HUES48 (cell line): ENCODE results near the gene GIPC1.
A peak's percentile ranks its signal among the peaks of the same experiment; 100 is the strongest.
"Not testable (repeated sequence)": the region's sequence is repeated elsewhere in the genome, so short reads cannot be mapped to it uniquely, and the experiment has no call there.

Experiments used
- H3K27ac ChIP-seq: one replicate; pipeline ENCODE4 v1.7.0; 2013; ENCODE audit warnings: low read depth, low read length, inconsistent platforms
- H3K27me3 ChIP-seq: 2 replicates; pipeline ENCODE4 v1.6.1; 2013; ENCODE audit warnings: mild to moderate bottlenecking, low read length; ENCODE audit not compliant: control insufficient read depth, insufficient read depth
- H3K36me3 ChIP-seq: 2 replicates; pipeline ENCODE4 v1.6.1; 2013; ENCODE audit warnings: low read length; ENCODE audit not compliant: control insufficient read depth, insufficient read depth
- H3K4me1 ChIP-seq: 2 replicates; pipeline ENCODE4 v1.6.1; 2013; ENCODE audit warnings: mild to moderate bottlenecking, low read length; ENCODE audit not compliant: control insufficient read depth, insufficient read depth
- H3K4me3 ChIP-seq: 2 replicates; pipeline ENCODE4 v1.5.1; 2013; ENCODE audit warnings: mild to moderate bottlenecking, low read depth, low read length
- H3K9ac ChIP-seq: 2 replicates; pipeline ENCODE4 v1.6.1; 2013; ENCODE audit warnings: mild to moderate bottlenecking, low read depth, low read length, moderate library complexity
- H3K9me3 ChIP-seq: 2 replicates; pipeline ENCODE4 v1.6.1; 2013; ENCODE audit warnings: low read length; ENCODE audit not compliant: control insufficient read depth, insufficient read depth

Gene GIPC1, protein sequence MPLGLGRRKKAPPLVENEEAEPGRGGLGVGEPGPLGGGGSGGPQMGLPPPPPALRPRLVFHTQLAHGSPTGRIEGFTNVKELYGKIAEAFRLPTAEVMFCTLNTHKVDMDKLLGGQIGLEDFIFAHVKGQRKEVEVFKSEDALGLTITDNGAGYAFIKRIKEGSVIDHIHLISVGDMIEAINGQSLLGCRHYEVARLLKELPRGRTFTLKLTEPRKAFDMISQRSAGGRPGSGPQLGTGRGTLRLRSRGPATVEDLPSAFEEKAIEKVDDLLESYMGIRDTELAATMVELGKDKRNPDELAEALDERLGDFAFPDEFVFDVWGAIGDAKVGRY

DNA sequence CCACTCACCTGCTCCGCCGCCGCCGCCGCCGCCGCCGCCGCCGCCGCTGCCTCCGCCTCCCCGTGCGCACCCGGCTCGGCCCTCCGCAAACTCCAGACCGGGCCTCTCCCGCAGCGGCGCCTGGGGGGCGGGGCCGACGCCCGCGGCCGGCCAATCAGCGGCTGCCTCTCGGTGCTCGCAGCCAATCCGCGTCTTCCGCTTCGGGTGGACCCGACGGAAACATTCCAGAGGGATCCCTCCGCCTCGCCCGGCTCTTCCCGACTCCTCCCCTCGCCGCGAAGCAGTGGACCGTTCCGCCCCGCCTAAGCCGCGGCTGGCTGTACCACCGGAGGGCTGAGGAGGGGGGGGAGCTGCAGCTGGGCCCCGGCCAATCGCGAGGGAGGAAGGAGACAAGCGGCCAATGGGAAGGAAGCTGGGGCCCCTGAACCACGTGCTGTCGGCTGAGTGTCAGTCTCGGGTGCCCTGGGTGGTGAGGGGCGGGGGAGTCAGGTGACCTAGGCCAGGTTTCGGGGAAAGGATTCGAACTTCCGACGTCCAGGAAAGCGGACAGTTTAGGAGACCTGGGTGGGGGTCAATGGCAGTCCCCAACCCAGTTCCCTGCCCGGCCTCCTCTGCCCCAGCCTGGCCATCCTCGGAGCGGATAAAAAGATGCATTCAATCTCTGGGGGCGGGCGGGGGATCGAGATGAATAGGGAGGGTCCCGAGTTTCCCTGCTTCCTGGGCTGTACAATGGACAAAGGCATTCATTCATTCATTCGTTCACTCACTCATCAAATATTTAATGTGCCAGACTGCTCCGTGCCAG is at the start of gene GIPC1:
TSS of gene GIPC1 (minus strand) at position 99 of the 805 bp plus-strand sequence. CDS start 13,151 bp downstream, outside the sequence.
- H3K27me3 ChIP-seq: no peaks in the 10 kb centered on the region
- H3K4me3 ChIP-seq: peak within 1 kb of the TSS; percentile 85
- H3K27ac ChIP-seq: peak within 1 kb of the TSS; percentile 35
- H3K9me3 ChIP-seq: no peaks in the 10 kb centered on the region
- H3K9ac ChIP-seq: 0 out of 2 replicates have a peak within 1 kb of the TSS, but pooled peaks have one; percentile 40
- peaks cover 4% of the 10 kb centered on the region; the same call in 1 of the 2 replicates for H3K36me3 ChIP-seq
- H3K4me1 ChIP-seq: peaks cover 5% of the 10 kb centered on the region; the same call in 1 of the 2 replicates

DNA sequence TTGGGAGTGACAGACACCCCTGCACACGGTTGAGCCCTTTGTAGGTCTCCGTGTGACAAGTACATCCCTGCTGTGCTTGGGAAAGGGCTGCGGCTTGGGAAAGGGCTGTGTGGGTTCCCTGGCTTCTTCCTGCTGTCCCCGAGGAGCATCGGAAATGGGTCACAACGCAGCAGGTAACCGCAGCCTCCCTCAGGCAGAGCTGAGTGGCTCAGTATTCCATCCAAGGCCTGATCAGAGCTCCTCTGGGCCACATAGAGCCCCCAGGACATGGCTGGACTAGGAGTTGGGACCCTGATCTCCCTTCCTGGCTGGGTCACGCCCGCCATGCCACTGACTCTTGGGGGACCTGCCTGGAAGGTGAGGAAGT is 49.8 kb upstream of the GIPC1 start:
- Histone ChIP-seq H3K9ac (no peak overlapping the region), H3K4me1 (peaks cover 4% of the 10 kb centered on the region; the same call in 1 of the 2 replicates), H3K27me3 (no peaks in the 10 kb centered on the region), H3K27ac (no peak overlapping the region), H3K9me3 (no peaks in the 10 kb centered on the region), H3K36me3 (no peaks in the 10 kb centered on the region), H3K4me3 (no peak overlapping the region)

DNA sequence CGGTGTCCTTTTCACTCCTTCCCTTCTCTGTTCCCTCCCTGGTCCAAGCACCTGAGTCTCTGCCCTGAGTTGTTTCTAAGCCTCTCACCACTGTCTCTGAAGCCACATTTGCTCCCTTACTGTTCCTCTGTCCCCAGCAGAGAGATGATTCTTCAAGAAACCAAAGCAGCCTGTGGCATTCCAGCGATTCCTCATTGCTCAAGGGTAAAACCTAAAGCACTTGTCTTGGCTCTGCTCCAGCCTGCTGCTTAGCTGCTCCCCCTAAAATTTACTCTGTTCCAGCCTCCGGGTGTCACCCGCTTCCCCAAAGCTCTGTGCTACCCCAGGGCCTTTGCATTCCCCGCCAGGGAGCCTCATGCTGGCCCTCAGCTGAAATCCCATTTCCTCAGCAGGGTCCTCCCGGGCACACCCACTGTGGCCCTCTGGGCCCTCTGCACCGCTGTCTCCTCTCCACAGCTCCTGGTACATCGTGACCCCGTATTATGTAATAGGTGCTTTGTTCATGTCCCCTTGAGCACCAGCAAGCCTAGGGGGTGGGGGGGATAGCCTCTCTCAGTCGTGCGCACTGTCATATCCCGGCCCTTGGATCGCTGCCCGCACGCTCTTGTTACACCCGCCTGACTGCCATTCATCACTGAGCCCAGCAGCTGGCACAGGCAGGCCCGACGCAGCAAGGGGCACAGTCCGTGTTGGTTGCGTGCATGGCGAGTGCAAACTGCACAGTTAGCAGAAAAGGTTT is 49.2 kb upstream of the GIPC1 start:
- H3K4me1 ChIP-seq: peaks cover 4% of the 10 kb centered on the region; the same call in 1 of the 2 replicates
- H3K36me3 ChIP-seq: no peaks in the 10 kb centered on the region
- H3K27ac ChIP-seq: no peak overlapping the region
- no peak overlapping the region for H3K4me3 ChIP-seq
- H3K27me3 ChIP-seq: no peaks in the 10 kb centered on the region
- H3K9ac ChIP-seq: no peak overlapping the region
- no peaks in the 10 kb centered on the region for H3K9me3 ChIP-seq

DNA sequence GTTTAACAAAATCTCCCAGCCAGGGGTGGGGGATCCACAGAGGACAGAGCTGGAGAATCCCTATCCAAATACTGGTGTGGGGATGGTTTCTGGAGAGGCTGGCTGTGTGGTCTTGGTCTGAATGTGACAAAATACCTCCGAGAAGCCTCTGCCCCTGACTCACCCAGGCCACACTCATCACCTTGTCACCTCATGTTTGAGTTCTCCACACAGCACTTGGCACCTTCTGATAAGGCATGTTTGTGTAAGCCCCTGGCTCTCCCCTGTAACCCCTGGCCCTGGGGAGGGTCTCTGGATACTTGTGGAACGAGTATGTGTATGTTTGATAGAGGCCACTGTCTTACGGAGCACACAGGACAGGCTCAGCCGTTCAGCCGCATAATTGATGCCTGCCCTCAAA is 48.1 kb upstream of the GIPC1 start:
- no peak overlapping the region for H3K27ac ChIP-seq

DNA sequence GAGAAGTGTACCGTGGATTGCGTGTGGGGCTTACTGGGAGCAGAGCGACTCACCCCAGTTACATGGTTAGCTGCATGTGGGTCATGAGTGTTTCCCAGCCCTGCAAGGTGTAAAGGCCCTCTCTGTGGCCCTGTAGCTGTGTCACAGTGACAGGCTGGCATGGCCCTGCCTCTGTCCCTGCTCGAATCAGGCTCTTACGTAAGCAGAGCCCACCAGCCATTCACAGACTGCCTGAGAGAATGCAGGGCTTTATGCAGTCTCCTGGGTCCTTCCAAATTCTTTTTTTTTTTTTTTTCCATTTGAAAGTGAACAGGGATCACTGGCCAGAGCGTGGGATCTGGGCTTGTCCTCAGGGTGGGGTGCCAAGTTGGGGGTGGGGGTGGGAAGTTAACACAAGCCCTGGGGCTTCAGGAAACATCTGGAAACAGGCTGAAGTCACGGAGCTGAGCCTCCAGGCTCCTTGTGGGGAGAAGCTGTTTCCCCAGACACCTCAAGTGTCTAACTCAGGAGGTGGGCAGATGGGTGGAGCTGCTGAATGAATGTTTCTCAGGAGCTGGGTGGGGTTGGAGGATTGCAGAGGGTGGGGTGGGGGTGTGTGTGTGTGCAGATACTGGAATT is 46.9 kb upstream of the GIPC1 start:
- Histone ChIP-seq H3K4me1 (peaks cover 4% of the 10 kb centered on the region; the same call in 1 of the 2 replicates), H3K27ac (peak overlapping the region; percentile 55)

More for the DNA sequence above, 48.1 kb upstream of the GIPC1 start:
- H3K9ac ChIP-seq: no peak overlapping the region
- no peaks in the 10 kb centered on the region for H3K36me3 ChIP-seq
- H3K4me3 ChIP-seq: no peak overlapping the region
- H3K27me3 ChIP-seq: no peaks in the 10 kb centered on the region
- no peaks in the 10 kb centered on the region for H3K9me3 ChIP-seq
- peaks cover 4% of the 10 kb centered on the region; the same call in 1 of the 2 replicates for H3K4me1 ChIP-seq

DNA sequence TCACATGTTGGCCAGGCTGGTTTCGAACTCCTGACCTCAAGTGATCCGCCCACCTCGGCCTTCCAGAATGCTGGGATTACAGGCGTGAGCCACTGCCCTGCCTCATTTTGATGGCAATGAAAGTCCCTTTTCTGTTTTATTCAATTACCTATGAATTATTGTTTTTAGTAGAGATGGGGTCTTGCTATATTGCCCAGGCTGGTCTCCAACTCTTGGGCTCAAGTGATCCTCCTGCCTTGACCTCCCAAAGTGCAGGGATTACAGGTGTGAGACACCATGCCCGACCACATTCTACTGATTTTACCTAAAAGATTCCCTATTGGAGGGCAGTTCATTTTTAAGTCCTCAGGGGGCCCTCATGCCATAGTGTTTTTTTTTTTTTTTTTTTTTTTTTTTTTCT is 46.1 kb upstream of the GIPC1 start:
- not testable (repeated sequence) for H3K9me3 ChIP-seq, H3K4me3 ChIP-seq, H3K36me3 ChIP-seq, H3K27me3 ChIP-seq, H3K4me1 ChIP-seq, H3K27ac ChIP-seq, H3K9ac ChIP-seq

More for the DNA sequence above, 46.9 kb upstream of the GIPC1 start:
- no peaks in the 10 kb centered on the region for H3K9me3 ChIP-seq
- no peaks in the 10 kb centered on the region for H3K27me3 ChIP-seq
- H3K4me3 ChIP-seq: no peak overlapping the region
- H3K36me3 ChIP-seq: no peaks in the 10 kb centered on the region
- no peak overlapping the region for H3K9ac ChIP-seq

DNA sequence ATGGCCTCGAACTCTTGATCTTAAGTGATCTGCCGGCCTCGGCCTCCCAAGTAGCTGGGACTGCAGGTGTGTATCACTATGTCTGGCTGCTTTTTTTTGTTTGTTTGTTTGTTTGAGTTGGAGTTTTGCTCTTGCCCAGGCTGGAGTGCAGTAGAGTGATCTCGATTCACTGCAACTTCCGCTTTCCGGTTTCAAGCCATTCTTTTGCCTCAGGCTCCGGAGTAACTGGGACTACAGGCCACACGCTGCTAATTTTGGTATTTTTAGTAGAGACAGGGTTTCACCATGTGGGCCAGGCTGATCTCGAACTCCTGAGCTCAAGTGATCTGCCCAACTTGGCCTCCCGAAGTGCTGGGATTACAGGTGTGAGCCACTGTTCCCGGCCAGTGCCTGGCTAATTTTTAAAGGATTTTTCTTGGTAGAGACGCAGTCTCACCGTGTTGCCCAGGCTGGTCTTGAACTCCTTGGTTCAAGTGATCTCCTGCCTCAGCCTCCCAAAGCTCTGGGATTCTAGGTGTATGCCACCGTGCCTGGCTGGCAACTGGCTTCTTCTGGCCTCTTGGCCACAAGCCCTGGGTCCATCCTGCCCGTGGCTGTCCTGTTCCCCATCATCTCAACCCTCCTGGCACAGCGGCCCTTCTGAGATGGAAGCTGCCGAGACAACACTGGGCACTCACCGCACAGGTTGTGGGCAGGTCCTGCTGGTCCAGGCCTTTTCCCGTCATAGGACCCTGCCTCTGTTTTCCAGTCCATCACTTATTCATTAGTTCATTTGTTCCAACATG is 45.0 kb upstream of the GIPC1 start:
- Histone ChIP-seq H3K4me3 (no peak overlapping the region), H3K9ac (no peak overlapping the region), H3K27ac (no peak overlapping the region), H3K4me1 (peaks cover 11% of the 10 kb centered on the region; the same call in 1 of the 2 replicates), H3K27me3 (no peaks in the 10 kb centered on the region), H3K9me3 (no peaks in the 10 kb centered on the region), H3K36me3 (no peaks in the 10 kb centered on the region)

DNA sequence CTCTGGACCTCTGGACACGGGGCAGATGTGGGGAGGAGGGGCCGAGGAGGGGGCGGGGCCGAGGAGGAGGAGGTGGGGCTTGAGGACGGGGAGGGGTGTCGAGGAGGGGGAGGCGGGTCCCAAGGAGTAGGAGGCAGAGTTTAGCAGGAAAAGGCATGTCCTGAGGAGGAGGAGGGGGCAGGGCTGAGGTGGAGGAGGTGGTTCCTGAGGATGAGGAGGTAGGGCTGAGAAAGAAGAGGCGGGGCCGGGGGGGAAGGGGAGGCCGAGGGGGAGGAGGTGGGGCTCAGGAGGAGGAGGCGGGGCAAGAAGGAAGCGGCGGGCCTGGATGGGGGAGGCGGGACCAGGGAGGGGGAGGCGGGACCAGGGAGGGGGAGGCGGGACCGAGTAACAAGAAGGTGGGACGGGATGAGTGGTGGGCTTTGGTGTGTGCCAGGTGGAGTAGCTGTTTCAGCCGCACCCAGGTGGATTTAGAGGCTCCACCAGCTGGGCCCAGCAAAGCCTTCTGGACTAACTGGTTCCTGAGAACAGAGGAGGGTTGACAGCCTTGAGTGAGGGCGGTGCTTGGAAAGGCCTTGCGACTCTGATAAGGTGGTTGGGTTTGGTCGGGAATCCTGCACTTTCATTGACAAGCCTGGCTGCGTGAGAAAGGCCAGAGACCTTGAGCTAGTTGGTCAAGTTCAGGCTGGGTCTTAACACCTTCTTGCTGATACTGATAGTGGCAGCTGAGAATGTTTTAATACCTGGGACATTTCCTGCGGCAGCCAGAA is 41.2 kb upstream of the GIPC1 start:
- Histone ChIP-seq H3K36me3 (no peaks in the 10 kb centered on the region), H3K27me3 (no peaks in the 10 kb centered on the region), H3K4me1 (peaks cover 6% of the 10 kb centered on the region; the same call in 1 of the 2 replicates), H3K9ac (no peak overlapping the region; the same call in 1 of the 2 replicates), H3K27ac (peak overlapping the region; percentile 6), H3K4me3 (peak overlapping the region; percentile 39; the same call in 1 of the 2 replicates), H3K9me3 (no peaks in the 10 kb centered on the region)

DNA sequence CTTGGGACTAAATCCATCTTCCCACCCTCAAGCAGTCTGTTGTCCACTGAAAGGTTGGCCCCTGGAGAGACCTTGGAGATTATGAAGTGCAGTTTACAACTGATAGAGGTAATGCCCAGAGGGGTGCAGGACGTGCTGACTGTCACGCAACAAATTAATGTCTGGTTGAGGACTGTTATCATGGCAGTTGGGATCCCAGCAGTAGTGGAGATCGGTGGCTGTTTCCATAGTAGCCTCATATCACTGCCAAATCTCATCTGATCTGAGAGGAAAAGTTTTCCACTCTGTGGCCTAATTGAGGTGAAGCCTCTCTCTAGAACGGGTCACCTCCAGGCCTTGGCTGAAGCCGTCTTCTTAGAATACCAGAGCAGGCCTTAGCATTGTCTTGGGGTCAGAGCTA is 37.5 kb upstream of the GIPC1 start:
- H3K4me3 ChIP-seq: no peak overlapping the region
- no peaks in the 10 kb centered on the region for H3K27me3 ChIP-seq
- no peak overlapping the region for H3K27ac ChIP-seq
- no peaks in the 10 kb centered on the region for H3K36me3 ChIP-seq
- no peaks in the 10 kb centered on the region for H3K9me3 ChIP-seq
- no peak overlapping the region for H3K9ac ChIP-seq
- peaks cover 6% of the 10 kb centered on the region; the same call in 1 of the 2 replicates for H3K4me1 ChIP-seq
